Right ventricle myocardium superior (tissue), 1 donor: ENCODE results near the gene CFAP298. TPM values are rescaled to one million over a fixed set of nuclear protein-coding genes. Genes with fewer than 3 reads are reported as not detected.
"Not testable (repeated sequence)": the region's sequence is repeated elsewhere in the genome, so short reads cannot be mapped to it uniquely, and the experiment has no call there.

Experiments used
- ATAC-seq: fragments of 200-7000 bp; cut with Tn5 transposase; one replicate; pipeline ENCODE4 v1.9.1; 2020; ENCODE audit warnings: mild to moderate bottlenecking; ENCODE audit not compliant: poor library complexity
- DNase-seq: peaks from one replicate; pipeline ENCODE4 v3.0.0-alpha.2; 2020
- intact Hi-C: fragments of 100-400 bp; cut with DNase I; formaldehyde crosslinking; loops from one replicate; pipeline ENCODE4 v1.11.2; 2022
- total RNA-seq: library from RNA; stranded (reverse); fragmentation: NEBNext Ultra II Directional; extraction: Animal tissue kit (Norgen Biotek cat#: 25700); gene quantifications from one replicate; pipeline ENCODE4 v1.2.1, GENCODE V29; 2021
- donor health status: DM: no; HTN: yes; CAD: no; lungs with severe emphysema.

The CFAP298 gene
- total RNA-seq, 1 donor from 2014 or later = 17.2 TPM

DNA sequence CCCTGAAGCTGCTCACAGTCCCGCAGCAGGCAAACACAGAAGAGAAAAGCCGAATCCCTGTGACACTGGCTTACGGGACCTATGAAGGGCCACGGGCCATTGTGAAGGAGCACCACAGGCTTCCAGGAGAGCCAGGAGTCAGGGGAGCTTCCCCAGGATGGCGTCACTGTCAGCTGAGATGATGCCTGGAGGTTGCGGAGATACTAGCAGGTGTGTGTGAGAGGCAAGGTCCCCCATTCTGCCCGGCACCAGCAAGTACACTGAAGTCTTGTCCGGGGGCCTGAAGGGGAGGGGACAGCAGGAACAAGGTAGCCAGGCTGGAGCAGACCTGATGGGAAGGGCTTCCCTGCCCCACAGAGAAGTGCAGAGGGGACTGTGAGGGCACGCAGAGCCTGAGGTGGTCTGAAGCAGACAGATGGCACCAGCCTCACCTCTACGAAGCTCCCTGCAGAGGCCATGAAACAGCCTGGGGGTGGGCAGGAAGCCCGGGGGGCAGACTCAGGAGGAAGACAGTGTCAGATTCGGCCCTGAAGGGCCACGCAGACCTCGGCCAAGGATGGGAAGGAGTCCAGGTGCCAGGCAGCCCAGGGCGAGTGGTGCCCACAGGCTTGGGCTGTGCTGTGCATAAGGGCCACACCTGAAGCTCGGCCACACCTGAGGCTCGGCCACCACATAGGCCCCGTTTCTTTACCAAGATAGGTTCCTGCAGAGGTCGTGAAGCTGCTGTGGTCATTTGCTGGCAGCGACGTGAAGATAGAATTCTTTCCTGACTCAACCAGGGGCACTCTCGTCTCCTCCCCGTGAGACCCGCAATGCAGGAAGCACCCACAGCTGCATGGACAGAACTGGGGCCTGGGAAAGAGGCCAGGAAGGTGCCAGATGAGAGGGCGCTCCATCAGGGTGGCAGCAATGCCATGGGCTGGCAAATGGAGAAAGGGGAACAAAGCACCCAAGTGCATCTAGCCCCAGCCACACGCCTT is 36.9 kb downstream of the CFAP298 start:
- ATAC-seq = no peak
- intact Hi-C loops = no loop called here
- DNase-seq = no peak

DNA sequence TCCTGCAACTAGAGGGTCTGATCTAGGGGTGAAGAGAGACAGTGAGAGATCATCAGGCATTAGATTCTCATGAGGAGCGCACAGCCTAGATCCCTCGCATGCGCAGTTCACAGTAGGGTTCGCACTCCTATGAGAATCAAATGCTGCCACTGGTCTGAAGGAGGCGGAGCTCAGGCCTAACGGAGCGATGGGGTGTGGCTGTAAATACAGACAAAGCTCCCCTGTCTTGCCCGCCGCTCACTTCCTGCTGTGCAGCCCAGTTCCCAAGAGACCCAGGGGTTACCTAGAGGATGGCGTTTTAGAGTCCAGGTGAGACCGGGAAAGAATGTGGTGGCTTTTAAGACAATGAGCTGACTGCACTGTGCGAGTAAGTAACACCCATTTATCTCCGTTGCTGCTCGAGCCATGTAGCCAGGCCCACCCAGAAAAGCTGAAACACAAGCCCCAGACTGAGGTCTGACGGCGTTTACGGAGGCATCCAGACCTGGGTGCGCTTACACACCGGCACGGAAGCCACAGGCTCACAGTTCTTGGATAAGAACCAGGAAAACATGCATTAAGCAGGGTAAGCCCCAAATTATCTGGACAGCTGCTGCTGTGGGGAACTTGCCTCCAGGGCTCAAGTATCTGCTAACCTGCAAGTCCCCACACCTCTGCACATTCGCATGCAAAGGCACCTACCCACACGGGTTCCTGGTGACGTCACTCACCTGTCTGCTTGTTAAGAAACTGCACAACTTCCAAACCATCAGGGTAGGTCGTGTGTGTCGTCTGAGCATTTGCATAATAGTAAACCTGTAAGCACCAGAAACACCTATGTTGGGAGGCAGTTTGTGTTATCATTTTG is 39.4 kb downstream of the CFAP298 start:
- intact Hi-C loops = no loop called here
- ATAC-seq (no peak), DNase-seq (no peak)

DNA sequence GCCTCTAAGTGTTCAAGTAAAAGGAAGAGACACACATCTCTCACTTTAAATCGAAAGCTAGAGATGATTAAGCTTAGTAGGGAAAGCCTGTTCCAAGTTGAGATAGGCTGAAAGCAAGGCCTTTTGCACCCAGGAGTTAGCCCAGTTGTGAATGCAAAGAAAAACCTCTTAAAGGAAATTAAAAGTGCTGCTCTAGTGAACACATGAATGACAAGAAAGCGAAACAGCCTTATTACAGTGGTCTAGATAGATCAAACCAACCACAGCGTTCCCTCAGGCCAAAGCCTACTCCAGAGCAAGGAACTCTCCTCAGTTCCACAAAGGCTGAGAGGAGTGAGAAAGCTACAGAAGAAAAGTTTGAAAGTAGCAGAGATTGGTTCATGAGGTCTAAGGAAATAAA is 41.7 kb downstream of the CFAP298 start:
- intact Hi-C loops = no loop called here
- no peak for ATAC-seq
- no peak for DNase-seq

DNA sequence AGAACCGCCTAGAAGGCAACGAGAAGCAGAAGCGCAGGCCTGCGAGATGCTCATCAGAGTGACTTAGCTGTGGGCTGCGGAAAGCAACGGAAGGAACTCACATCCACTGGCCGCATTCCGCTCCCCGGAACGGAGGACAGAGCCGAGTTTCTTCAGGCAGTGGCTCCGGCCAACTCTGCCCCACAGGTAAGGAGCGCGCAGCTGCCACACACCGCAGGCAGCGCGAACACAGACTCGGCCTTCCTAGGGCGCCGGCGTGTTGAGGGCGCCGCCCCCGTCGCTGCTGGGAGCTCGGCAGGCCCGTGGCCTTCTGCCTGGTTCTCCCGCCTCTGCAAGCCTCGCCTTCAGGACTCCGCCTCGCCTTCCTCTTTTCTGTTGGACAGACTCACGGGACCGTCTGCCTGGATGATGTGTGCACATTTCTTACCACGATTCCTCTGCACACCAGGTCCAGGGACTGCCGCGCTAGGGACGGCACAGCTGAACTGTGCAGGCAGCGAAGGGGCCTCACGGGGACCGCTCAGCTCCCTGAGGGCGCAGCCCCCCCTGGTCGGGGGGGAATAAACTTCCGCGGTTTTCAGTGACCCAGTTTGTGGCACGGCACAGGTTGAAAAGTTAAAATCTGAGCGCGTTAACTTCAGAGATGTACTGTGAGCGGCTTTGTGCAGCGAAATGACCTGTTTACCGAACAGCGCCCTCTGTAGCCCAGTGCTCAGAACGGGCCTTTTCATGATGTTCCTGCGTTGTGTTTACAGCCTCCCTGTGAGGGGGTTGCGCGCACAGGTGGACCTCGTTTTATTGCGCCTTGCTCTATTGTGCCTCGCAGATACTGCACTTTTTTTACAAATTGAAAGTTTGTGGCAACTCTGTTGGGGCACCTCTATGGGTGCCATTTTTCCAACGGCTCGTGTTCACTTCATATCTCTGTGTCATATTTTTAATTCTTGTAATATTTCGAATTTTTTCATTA is 42.6 kb downstream of the CFAP298 start:
- ATAC-seq (peak; percentile 96), DNase-seq (peak; percentile 83)
- intact Hi-C loops = loop anchor here (5.0 kb wide), 1 partner anchor 167 kb away; no protein-coding TSS in a partner anchor

DNA sequence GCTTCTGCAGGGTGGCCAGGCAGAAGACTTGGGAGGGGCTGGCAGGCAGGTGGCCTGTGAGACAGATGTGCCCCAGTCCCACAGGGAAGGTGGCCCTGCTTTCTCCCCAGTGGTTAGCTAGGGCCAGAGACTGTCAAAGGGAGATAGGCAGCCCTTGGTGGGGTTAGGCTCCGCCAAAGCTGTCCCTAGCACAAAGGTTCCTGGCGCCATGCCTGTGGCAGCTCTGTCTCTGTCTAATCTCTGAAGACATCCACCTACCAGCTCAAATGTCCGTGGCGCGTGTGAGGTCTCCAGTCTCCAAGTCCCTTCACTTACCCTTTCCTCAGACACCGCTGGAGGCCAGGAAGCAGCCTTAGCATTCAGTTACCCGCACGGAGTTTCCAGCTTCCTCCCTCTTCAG is 44.6 kb downstream of the CFAP298 start:
- no peak for ATAC-seq
- DNase-seq = no peak
- intact Hi-C loops = loop anchor here (5.0 kb wide), 1 partner anchor 165 kb away; no protein-coding TSS in a partner anchor

DNA sequence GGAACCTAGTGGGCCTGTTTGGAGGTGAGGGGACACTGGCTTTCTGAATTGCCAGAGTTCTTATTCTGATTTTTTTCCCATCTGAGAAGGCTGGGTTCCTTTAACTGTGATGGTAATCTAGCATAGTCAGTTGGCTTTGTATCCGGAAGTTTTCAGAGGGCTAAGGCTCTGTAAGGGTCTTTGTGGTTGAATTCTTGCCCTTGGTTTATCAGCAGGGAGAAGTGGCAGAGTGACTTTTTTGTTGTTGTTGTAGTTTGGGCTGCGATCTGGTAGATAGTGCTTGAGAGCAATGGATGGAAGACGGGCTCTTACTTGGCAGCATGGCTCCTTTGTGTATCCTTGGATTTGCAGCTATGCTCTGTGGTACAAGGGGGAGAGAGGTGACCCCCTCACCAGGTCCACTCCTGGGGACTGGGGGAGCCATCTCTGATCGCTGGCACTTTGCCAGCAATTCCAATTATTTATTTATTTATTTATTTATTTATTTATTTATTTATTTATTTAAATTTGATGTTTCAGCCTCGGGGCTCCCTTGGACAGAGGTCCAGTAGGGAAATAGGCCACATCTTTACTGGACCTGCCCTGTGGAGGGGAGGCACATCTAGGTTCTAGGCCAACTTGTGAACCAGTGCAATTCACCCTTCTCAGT is 45.3 kb downstream of the CFAP298 start:
- DNase-seq (no peak), ATAC-seq (no peak)
- intact Hi-C loops = loop anchor here (5.0 kb wide), 1 partner anchor 165 kb away; no protein-coding TSS in a partner anchor

DNA sequence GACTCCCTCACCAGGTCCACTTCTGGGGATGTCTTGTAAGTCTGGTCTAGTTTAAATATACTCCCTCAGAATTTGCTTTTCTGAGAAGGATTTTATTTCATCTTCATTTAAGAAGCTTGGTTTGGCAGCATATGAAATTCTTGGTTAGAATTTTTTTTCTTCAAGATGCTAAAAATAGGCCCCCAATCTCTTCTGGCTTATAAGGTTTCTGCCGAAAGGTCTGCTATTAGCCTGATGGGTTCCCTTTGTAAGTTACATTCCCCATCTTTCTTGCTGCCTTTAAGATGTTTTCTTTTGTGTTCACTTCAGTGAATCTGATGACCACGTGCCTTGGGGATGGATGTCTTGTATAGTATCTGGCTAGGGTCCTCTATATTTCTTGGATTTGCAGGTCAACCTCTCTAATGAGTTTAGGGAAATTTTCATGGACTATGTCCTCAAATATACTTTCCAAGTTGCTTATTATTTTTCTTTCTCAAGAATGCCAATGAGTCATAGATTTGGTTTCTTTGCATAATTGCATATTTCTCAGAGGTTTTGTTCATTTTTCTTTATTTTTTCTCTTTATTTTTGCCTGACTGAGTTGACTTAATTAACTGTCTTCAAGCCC is 46.2 kb downstream of the CFAP298 start:
- intact Hi-C loops = loop anchor here (5.0 kb wide), 1 partner anchor 164 kb away; no protein-coding TSS in a partner anchor
- no peak for ATAC-seq

DNA sequence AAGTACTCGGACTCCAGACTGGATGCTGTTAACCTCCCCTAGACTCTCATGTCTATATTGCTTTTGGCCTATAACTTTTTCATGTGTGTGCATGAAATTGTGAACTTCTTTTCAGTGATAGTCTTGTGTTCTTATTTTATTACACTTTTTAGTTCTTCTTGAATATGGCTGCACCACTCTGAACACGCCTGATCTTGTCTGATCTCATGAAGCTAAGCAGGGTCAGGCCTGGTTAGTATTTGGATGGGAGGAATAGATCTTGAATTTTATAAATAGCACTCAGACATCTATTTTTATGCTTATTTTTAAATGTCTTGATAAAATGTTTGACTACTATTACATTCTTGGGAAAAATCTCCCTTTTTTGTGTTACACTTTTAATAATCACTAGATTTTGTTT is 49.3 kb downstream of the CFAP298 start:
- DNase-seq = no peak
- no peak for ATAC-seq

More for the DNA sequence above, 46.2 kb downstream of the CFAP298 start:
- no peak for DNase-seq

DNA sequence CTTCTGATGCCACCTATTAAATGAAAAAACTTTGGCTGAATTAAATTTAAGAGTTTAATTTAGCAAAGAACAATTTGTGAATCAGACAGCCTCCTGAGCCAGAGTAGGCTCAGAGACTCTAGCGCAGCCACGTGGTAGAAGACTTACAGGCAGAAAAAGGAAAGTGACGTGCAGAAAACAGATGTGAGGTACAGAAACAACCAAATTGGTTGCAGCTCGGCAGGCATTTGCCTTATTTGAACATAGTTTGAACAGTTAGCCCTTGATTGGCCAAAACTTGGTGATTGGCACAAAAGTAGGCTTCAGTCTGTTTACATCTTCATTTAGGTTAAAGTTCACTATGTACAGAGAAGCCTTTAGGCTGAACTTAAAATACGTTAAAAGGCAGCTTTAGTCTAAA is 49.8 kb downstream of the CFAP298 start:
- ATAC-seq (peak; percentile 67), DNase-seq (no peak)
- intact Hi-C loops = no loop called here

More for the DNA sequence above, 49.3 kb downstream of the CFAP298 start:
- intact Hi-C loops = no loop called here

DNA sequence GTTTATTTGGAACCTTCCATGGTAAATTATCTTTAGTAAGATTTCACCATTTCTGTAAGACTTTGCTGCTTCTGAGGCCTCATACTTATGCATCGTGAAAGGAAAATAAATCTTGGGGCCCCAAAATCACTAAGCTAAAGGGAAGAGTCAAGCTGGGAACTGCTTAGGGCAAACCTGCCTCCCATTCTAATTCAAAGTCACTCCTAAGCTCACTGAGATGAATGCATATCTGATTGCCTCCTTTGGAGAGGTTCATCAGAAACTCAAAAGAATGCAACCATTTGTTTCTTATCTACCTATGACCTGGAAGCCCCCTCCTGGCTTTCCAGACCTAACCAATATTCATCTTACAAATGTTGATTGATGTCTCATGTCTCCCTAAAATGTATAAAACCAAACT is 50.7 kb downstream of the CFAP298 start:
- ATAC-seq, DNase-seq, intact Hi-C loops: not testable (repeated sequence)

DNA sequence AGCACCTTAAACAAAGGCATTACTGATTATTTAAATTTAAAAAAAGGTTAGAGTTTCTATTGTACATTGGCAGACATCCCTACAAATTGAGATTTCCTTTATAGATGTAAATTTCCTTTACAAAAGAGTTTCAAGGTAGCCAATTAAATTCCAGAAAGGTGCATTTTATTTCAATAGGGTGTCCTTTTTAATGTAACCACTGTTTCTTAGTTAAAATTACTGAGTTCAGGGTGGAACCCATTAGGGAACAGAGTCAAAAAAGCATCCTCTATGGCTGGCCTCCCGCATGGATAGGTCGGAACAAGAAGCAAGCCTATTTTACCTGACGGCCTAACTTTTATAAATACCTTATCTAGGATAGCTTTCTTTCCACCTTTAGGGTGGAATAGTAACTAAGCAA is 51.3 kb downstream of the CFAP298 start:
- intact Hi-C loops = no loop called here
- no peak for DNase-seq
- no peak for ATAC-seq

DNA sequence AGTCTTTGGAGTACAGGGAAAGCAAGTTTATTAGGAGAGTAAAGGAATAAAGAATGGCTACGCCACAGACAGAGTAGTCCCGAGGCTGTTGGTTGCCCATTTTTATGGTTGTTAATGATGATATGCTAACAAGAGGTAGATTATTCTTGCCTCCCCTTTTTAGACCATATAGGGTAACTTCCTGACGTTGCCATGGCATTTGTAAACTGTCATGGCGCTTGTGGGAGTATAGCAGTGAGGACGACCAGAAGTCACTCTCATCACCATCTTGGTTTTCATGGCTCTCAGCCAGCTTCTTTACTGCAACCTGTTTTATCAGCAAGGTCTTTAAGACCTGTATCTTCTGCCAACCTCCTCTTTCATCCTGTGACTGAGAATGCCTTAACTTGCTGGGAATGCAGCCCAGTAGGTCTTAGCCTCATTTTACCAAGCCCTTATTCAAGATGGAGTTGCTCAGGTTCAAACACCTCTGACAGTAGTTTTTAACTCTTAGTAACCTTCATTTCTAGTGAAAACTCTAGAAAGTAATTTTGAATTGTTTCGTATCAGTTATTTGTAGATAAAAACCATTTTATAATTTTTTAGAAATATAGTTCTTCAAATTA is 53.1 kb downstream of the CFAP298 start:
- ATAC-seq (no peak), DNase-seq (no peak)
- intact Hi-C loops = no loop called here

DNA sequence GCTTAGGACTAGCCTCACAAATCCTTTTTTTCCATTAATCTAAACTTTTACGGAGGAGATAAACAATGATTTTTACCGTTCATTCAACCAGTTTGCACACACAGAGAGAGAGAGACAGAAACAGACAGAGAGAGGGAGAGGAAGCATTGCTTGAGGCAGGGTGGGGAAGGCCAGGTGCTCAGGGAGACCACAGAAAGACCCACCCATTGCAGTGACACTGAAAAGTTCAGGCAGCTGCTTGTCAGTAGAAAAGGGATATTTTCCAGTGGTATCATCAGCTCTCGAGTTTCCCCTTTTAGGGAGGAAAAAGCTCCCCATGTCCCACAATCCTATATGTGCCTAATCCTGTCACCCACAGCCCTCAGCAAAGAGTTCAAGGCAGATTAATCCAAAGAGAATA is 54.1 kb downstream of the CFAP298 start:
- no peak for DNase-seq
- intact Hi-C loops = no loop called here
- ATAC-seq = no peak

DNA sequence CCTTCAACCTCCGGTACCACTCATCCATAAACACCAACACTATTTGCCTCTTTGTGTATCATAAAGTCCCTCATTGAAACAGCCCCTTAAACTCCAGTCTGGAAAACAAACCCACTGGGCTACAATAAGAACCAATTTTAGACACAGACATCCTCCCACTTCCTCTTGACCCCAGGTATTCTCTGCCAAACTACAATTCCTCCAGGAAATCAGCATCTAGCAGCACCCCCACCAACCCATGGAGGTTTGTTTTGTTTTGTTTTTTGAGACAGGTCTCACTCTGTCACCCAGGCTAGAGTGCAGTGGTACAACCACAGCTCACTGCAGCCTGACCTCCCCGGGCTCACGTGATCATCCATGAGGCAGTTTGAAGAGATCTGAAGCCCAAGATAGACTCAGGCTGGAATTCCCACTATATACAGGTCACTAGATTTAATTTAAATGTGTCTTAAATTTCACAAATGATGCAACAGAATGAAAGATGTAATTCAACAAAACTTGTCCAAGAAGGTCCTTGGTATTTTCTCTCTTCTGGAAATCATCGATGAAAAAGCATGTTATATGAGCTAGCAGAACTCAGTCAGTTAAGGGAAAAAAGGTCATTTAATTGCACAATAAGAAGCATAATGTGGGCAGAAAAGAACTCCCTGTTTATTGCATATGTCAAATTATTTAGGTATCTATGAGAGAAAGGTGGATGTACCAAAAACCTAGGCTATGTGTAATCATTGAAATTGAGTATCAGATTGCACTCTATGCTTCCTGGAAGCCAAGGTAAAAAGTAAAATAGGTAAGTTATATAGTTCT is 57.1 kb downstream of the CFAP298 start:
- no peak for ATAC-seq
- no peak for DNase-seq
- intact Hi-C loops = no loop called here

DNA sequence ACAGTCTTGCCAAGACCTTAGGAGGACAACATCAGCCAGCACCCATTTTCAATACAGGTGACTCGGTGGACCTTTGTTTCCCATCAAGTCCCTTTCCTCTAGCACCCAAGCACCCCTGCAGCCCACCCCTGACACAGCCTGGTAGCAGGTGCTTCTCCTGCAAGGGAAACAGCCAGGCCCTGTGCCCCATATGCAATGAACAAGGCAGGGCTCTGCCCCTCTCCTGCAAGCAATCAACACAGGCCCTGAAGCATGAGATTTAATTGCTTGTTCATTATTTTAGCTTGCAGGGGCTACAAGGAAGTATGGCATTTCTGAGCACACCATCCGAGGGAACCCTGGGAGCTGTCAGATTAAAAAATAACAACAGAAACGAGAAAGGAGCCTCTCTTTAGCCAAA is 62.3 kb downstream of the CFAP298 start:
- intact Hi-C loops = no loop called here
- ATAC-seq (no peak), DNase-seq (no peak)

DNA sequence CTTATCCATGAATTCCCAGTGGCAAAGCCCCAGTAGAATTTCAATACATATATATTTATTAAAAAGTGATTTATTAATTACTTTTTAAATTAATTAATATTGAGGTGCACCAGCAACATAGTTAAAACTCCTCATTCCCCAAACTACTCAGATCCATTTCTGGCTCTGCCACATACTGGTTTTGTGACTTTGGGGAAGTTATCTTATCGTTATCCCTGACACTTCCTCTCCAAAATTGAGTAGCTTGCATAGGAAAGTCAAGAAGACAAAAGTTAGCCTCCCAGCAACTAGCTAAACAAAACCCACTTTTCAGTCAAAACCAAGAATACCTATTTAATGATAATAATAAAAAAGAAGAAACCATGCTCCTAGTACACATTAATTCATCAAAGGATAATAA is 62.7 kb downstream of the CFAP298 start:
- no peak for DNase-seq
- intact Hi-C loops = no loop called here
- no peak for ATAC-seq
